PFSK-1 (cell line): ENCODE measurements around the gene NUP37.

Experiments
- POLR2AphosphoS5 ChIP-seq: IDR thresholded peaks from 2 replicates; pipeline ENCODE4 v1.6.1; 2012; ENCODE audit warnings: low read depth, mild to moderate bottlenecking, control low read depth, low read length, moderate library complexity
- TAF1 ChIP-seq: IDR thresholded peaks from 2 replicates; pipeline ENCODE4 v1.6.1; 2012; ENCODE audit warnings: low read length, control low read depth, borderline replicate concordance; ENCODE audit not compliant: insufficient read depth
- TF ChIP-seq, protein P1 (sequence below), 2 experiments: IDR thresholded peaks; 2 replicates each; pipeline versions ENCODE4 v1.6.1 to v1.8.0; 2011 to 2012; ENCODE audit warnings: low read depth in 2 of 2, low read length in 2 of 2, control low read depth in 1 of 2, inconsistent platforms in 1 of 2, mild to moderate bottlenecking in 1 of 2, moderate library complexity in 1 of 2; ENCODE audit not compliant: insufficient read depth in 1 of 2

DNA sequence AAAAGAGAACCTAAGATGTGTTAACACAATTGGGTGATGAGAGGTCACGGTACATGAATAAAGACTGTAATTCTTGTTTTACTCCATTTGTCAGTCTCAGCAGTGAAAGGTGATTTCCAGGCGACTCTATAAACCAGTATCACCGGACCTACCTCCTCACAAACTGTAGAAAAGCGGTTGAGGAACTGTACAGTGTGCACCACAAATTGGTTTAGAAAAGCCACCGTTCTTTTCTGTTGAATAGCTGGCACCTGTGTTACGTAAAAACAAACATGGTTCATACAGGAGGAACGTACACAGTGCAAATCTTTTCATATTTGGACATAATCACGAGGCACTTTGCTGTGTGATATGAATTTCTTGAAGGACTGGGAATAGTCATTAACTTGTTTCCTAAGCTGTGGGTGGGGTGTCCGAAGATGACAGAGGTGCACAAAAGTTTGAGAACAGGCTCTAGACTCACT, 58.8 kb downstream of the NUP37 start:
- TF ChIP-seq, protein P1, sequence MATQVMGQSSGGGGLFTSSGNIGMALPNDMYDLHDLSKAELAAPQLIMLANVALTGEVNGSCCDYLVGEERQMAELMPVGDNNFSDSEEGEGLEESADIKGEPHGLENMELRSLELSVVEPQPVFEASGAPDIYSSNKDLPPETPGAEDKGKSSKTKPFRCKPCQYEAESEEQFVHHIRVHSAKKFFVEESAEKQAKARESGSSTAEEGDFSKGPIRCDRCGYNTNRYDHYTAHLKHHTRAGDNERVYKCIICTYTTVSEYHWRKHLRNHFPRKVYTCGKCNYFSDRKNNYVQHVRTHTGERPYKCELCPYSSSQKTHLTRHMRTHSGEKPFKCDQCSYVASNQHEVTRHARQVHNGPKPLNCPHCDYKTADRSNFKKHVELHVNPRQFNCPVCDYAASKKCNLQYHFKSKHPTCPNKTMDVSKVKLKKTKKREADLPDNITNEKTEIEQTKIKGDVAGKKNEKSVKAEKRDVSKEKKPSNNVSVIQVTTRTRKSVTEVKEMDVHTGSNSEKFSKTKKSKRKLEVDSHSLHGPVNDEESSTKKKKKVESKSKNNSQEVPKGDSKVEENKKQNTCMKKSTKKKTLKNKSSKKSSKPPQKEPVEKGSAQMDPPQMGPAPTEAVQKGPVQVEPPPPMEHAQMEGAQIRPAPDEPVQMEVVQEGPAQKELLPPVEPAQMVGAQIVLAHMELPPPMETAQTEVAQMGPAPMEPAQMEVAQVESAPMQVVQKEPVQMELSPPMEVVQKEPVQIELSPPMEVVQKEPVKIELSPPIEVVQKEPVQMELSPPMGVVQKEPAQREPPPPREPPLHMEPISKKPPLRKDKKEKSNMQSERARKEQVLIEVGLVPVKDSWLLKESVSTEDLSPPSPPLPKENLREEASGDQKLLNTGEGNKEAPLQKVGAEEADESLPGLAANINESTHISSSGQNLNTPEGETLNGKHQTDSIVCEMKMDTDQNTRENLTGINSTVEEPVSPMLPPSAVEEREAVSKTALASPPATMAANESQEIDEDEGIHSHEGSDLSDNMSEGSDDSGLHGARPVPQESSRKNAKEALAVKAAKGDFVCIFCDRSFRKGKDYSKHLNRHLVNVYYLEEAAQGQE (IDR thresholded peaks at IDR 0.05; ENCODE audit: insufficient read depth in 1 of 2, low read depth in 2 of 2, low read length in 2 of 2): no peak
- no peak for TF ChIP-seq TAF1
- no peak for TF ChIP-seq POLR2AphosphoS5
